K562 (cell line): ENCODE measurements around the gene EXOSC6. TPM values are rescaled to one million over a fixed set of nuclear protein-coding genes. Genes with fewer than 3 reads are reported as not detected.

ENCODE experiments used
- ATAC-seq: fragments of 200-7000 bp; cut with Tn5 transposase; 3 replicates; pipeline ENCODE4 v1.9.1; 2020; ENCODE audit warnings: moderate library complexity
- BruUV-seq: library from RNA; stranded (reverse); fragments of 400-500 nt; replicated peaks from 2 replicates; lab custom pipeline; 2021; lab: Mats Ljungman, UMichigan
- CTCF ChIA-PET: fragments of 300-600 bp; formaldehyde crosslinking; extraction: SDS; loops from one replicate; lab custom pipeline; 2021; ENCODE audit warnings: low intra/inter-chr PET ratio; lab: Yijun Ruan, JAX
- POLR2A ChIA-PET: fragments of 300-600, 350-650 bp; sonication (Branson Sonifier 250); formaldehyde crosslinking; extraction: SDS; loops from one replicate; lab custom pipeline; 2021; ENCODE audit warnings: antibody characterized with exemption, inconsistent platforms; lab: Yijun Ruan, JAX
- DNase-seq, 4 experiments: peaks; one replicate each; pipeline versions ENCODE4 v3.0.0 to v3.0.0-alpha.2; 2011 to 2018; ENCODE audit warnings: low spot score in 3 of 4, mixed read lengths in 3 of 4; ENCODE audit errors: extremely low read depth in 1 of 4
- FAIRE-seq: peaks from 2 replicates; lab custom pipeline; 2011; peaks lifted over from hg19 to GRCh38; lab: Jason Lieb, UNC
- H2AFZ ChIP-seq: 2 replicates; pipeline ENCODE4 v1.6.0; 2011; ENCODE audit warnings: low read depth, low read length, control low read depth, inconsistent platforms
- H3K27ac ChIP-seq: fragments of 200-600 bp; 3 replicates; pipeline ENCODE4 v1.8.0; 2011; ENCODE audit warnings: low read depth, mild to moderate bottlenecking, control low read depth, inconsistent platforms, low read length, moderate library complexity, mixed read lengths; ENCODE audit errors: extremely low read depth
- H3K27me3 ChIP-seq, 2 experiments: fragments of 300-600 bp in 1 of 2; 2 replicates in 1 of 2; 3 replicates in 1 of 2; pipeline versions ENCODE4 v1.6.0 to v1.8.0; 2011; ENCODE audit warnings: inconsistent platforms in 2 of 2, low read length in 2 of 2, mild to moderate bottlenecking in 1 of 2, mixed read lengths in 1 of 2, moderate library complexity in 1 of 2; ENCODE audit not compliant: control insufficient read depth in 2 of 2, insufficient read depth in 2 of 2
- H3K36me3 ChIP-seq: fragments of 300-600 bp; 3 replicates; pipeline ENCODE4 v1.8.0; 2011; ENCODE audit warnings: mild to moderate bottlenecking, low read length, inconsistent platforms; ENCODE audit not compliant: control insufficient read depth, insufficient read depth
- H3K4me1 ChIP-seq, 2 experiments: fragments of 200-600 bp in 1 of 2; replicated peaks in 1 of 2; 2 replicates in 1 of 2; 3 replicates in 1 of 2; pipeline versions ENCODE4 v1.5.1 to v1.8.0; 2011; ENCODE audit warnings: inconsistent platforms in 2 of 2, low read length in 2 of 2, mild to moderate bottlenecking in 1 of 2, mixed read lengths in 1 of 2, moderate library complexity in 1 of 2; ENCODE audit not compliant: control insufficient read depth in 2 of 2, insufficient read depth in 2 of 2
- H3K4me2 ChIP-seq: 2 replicates; pipeline ENCODE4 v1.6.1; 2011; ENCODE audit warnings: low read length, control low read depth, inconsistent platforms, mixed read lengths; ENCODE audit not compliant: insufficient read depth
- H3K4me3 ChIP-seq: fragments of 200-600 bp; sonication (generic), shearing (Covaris generic); 2 replicates; pipeline ENCODE4 v1.5.1; 2016; ENCODE audit warnings: control low read depth, inconsistent platforms
- H3K79me2 ChIP-seq: fragments of 200-600 bp; 3 replicates; pipeline ENCODE4 v1.8.0; 2011; ENCODE audit warnings: low read length, inconsistent platforms; ENCODE audit not compliant: control insufficient read depth, insufficient read depth
- H3K9ac ChIP-seq, 2 experiments: 2 replicates each; pipeline versions ENCODE4 v1.6.0 to v1.6.1; 2011; ENCODE audit warnings: low read depth in 2 of 2, low read length in 2 of 2, control low read depth in 1 of 2, inconsistent platforms in 1 of 2, mild to moderate bottlenecking in 1 of 2, mixed read lengths in 1 of 2; ENCODE audit not compliant: insufficient read depth in 1 of 2
- H3K9me1 ChIP-seq: one replicate; pipeline ENCODE4 v1.6.0; 2011; ENCODE audit warnings: inconsistent platforms, mild to moderate bottlenecking, low read length, moderate library complexity; ENCODE audit not compliant: control insufficient read depth, insufficient read depth
- H3K9me3 ChIP-seq: replicated peaks from 2 replicates; pipeline ENCODE4 v1.5.1; 2011; ENCODE audit warnings: low read depth, low read length, inconsistent platforms; ENCODE audit not compliant: control insufficient read depth, insufficient read depth
- H4K20me1 ChIP-seq: replicated peaks from 2 replicates; pipeline ENCODE4 v1.6.1; 2011; ENCODE audit warnings: low read length, inconsistent platforms, mixed read lengths; ENCODE audit not compliant: control insufficient read depth, insufficient read depth
- FOXK1 ChIP-seq: sonication (generic); formaldehyde crosslinking; IDR thresholded peaks from 2 replicates; pipeline ENCODE4 v1.8.0; 2022; ENCODE audit warnings: missing genetic modification reagents, mild to moderate bottlenecking, borderline replicate concordance
- HDAC3 ChIP-seq: fragments of 450-650 bp; IDR thresholded peaks from 2 replicates; pipeline ENCODE4 v1.6.1; 2018; ENCODE audit warnings: borderline replicate concordance, mild to moderate bottlenecking, moderate library complexity; ENCODE audit not compliant: partially characterized antibody
- NFIC ChIP-seq: fragments of 450-650 bp; IDR thresholded peaks from 2 replicates; pipeline ENCODE4 v1.6.1; 2017; ENCODE audit warnings: mild to moderate bottlenecking, inconsistent platforms
- TGIF2 ChIP-seq: sonication (generic); formaldehyde crosslinking; IDR thresholded peaks from 2 replicates; pipeline ENCODE4 v1.8.1; 2022; ENCODE audit warnings: mild to moderate bottlenecking, missing genetic modification reagents, moderate library complexity
- WGBS: fragments of 100-300 bp; shearing (Covaris generic); methylation state at CpG from one replicate; pipeline ENCODE4 v1.1.6; 2016; ENCODE audit warnings: low coverage, mixed read lengths; ENCODE audit not compliant: insufficient coverage; ENCODE audit errors: missing lambda C conversion rate; 5-methylcytosine and 5-hydroxymethylcytosine counted together
- in situ Hi-C: fragments of 300-500 bp; cut with MboI; formaldehyde crosslinking; loops from 4 replicates; pipeline ENCODE4 v1.15.0; 2018; ENCODE audit warnings: inconsistent platforms, mixed read lengths
- intact Hi-C: fragments of 100-400 bp; cut with micrococcal nuclease; formaldehyde crosslinking; loops from 2 replicates; pipeline ENCODE4 v1.14.2; 2022
- polyA plus RNA-seq, 8 experiments: library from polyadenylated mRNA; depleted of rRNA in 4 of 8; stranded (reverse) in 5 of 8; unstranded in 3 of 8; fragments of >200 nt; fragmentation: Nextera tagmentation in 2 of 8; fragmentation: Illumina TruSeq in 1 of 8; extraction: Ambion mirVana in 2 of 8; extraction: Trizol in 1 of 8; gene quantifications; 2 replicates each; pipeline versions ENCODE4 v1.2.1 to v1.2.3, GENCODE V29; 2011 to 2014; ENCODE audit warnings: inconsistent platforms in 1 of 8, missing spikeins in 1 of 8
- total RNA-seq, 7 experiments: library from RNA; depleted of rRNA in 6 of 7; stranded (reverse); fragments of >200 nt in 6 of 7; fragmentation: Illumina TruSeq in 2 of 7; extraction: Trizol in 2 of 7; gene quantifications; 2 replicates each; pipeline versions ENCODE4 v1.2.1 to v1.2.3, GENCODE V29; 2011 to 2021; ENCODE audit warnings: low replicate concordance in 1 of 7
- TF ChIP-seq, protein P1 (sequence below): fragments of 250-450 bp; sonication (Bioruptor Pico); IDR thresholded peaks from 2 replicates; pipeline ENCODE4 v1.9.0; 2021; ENCODE audit warnings: mild to moderate bottlenecking
- TF ChIP-seq, protein P2 (sequence below): IDR thresholded peaks from 2 replicates; pipeline ENCODE4 v1.6.1; 2016; ENCODE audit warnings: missing genetic modification characterization, missing compliant biosample characterization

The EXOSC6 gene
- total and polyA plus RNA-seq, 9 of the 15 experiments (the other 6 are each of a cell fraction or from before 2014, with no cell fraction given): 9.2 to 29.0 (median 15.6) TPM

GRCh38 chr16:70276392-70276791, 24.7 kb upstream of the EXOSC6 start:
- TF ChIP-seq FOXK1 (CRISPR knock-in tag) (no peak), NFIC (peak; percentile 69), HDAC3 (no peak), TGIF2 (CRISPR knock-in tag) (no peak)
- TF ChIP-seq, protein P1, sequence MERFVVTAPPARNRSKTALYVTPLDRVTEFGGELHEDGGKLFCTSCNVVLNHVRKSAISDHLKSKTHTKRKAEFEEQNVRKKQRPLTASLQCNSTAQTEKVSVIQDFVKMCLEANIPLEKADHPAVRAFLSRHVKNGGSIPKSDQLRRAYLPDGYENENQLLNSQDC (CRISPR knock-in tag): no peak
- TF ChIP-seq, protein P2, sequence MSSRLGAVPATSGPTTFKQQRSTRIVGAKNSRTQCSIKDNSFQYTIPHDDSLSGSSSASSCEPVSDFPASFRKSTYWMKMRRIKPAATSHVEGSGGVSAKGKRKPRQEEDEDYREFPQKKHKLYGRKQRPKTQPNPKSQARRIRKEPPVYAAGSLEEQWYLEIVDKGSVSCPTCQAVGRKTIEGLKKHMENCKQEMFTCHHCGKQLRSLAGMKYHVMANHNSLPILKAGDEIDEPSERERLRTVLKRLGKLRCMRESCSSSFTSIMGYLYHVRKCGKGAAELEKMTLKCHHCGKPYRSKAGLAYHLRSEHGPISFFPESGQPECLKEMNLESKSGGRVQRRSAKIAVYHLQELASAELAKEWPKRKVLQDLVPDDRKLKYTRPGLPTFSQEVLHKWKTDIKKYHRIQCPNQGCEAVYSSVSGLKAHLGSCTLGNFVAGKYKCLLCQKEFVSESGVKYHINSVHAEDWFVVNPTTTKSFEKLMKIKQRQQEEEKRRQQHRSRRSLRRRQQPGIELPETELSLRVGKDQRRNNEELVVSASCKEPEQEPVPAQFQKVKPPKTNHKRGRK (tag): peak; percentile 42; the same call in 1 of the 2 replicates
- no peak overlapping the region for H3K27ac ChIP-seq
- H3K9me1 ChIP-seq: no peaks in the 10 kb centered on the region
- no peaks in the 10 kb centered on the region for H3K27me3 ChIP-seq
- ATAC-seq (no peak), DNase-seq (no peak), FAIRE-seq (no peak)
- H3K36me3 ChIP-seq: peaks cover 91% of the 10 kb centered on the region
- no peak overlapping the region for H3K4me3 ChIP-seq
- BruUV-seq: TSS peak; percentile 8
- ChIA-PET CTCF (no interaction called here), POLR2A (interaction anchor here (1.5 to 2.9 kb wide), 2 partner anchors 9 to 11 kb away, joined by 11 to 16 read pairs; no protein-coding TSS in a partner anchor)
- 93% methylated on average over 1 of the region's 1 CpG for WGBS
- H3K4me1 ChIP-seq: no peaks in the 10 kb centered on the region; a peak in 1 of 5 replicates
- H3K4me2 ChIP-seq: no peak overlapping the region
- H3K9ac ChIP-seq: no peak overlapping the region
- H3K9me3 ChIP-seq: no peaks in the 10 kb centered on the region
- peaks cover 26% of the 10 kb centered on the region for H4K20me1 ChIP-seq
- H2AFZ ChIP-seq: no peak overlapping the region
- in situ Hi-C loops: no loop called here
- H3K79me2 ChIP-seq: peaks cover 52% of the 10 kb centered on the region
- intact Hi-C loops: no loop called here
